Stomach (tissue), 9 donors: Measurements from ENCODE around the gene FGFRL1. TPM values are rescaled to one million over a fixed set of nuclear protein-coding genes. Genes with fewer than 3 reads are reported as not detected.

ENCODE experiments used
- DNase-seq, 2 donors: peaks; one replicate each; pipeline versions ENCODE4 v3.0.0 to v3.0.0-alpha.2; 2013 to 2019
- H3K27ac ChIP-seq, 5 donors: fragments of 200-600 bp in 4 of 5; sonication (generic) in 4 of 5; one replicate each; pipeline ENCODE4 v1.5.1; 2013 to 2019; ENCODE audit warnings: mild to moderate bottlenecking in 1 of 5, moderate library complexity in 1 of 5
- H3K27me3 ChIP-seq, 3 donors: fragments of 200-600 bp; sonication (generic); one replicate each; pipeline ENCODE4 v1.5.1; 2017 to 2019; ENCODE audit warnings: mixed run types in 1 of 3
- H3K36me3 ChIP-seq, 4 donors: fragments of 200-600 bp; sonication (generic); 1 replicate in 3 of 4; 2 replicates in 1 of 4; pipeline ENCODE4 v1.5.1; 2016 to 2019
- H3K4me1 ChIP-seq, 4 donors: fragments of 200-600 bp; sonication (generic); one replicate each; pipeline ENCODE4 v1.5.1; 2016 to 2019
- H3K4me3 ChIP-seq, 4 donors: fragments of 200-600 bp; sonication (generic) in 3 of 4; one replicate each; pipeline ENCODE4 v1.5.1; 2016 to 2019; ENCODE audit warnings: mild to moderate bottlenecking in 1 of 4
- H3K9me3 ChIP-seq, 4 donors: fragments of 200-600 bp; sonication (generic); one replicate each; pipeline ENCODE4 v1.5.1; 2016 to 2019
- CTCF ChIP-seq, 7 experiments: fragments of 450-650 bp in 4 of 7; fragments of 200-600 bp in 3 of 7; sonication (generic) in 3 of 7; IDR thresholded peaks; one replicate each; pipeline ENCODE4 v1.5.1; 2016 to 2019; ENCODE audit warnings: antibody characterized with exemption in 7 of 7, control low read depth in 2 of 7, mild to moderate bottlenecking in 1 of 7
- EP300 ChIP-seq: sonication (generic); formaldehyde crosslinking; IDR thresholded peaks from one replicate; pipeline ENCODE4 v1.6.1; 2017; ENCODE audit warnings: antibody characterized with exemption
- POLR2A ChIP-seq, 4 donors: fragments of 450-650 bp; IDR thresholded peaks; one replicate each; pipeline ENCODE4 v1.6.1; 2016; ENCODE audit warnings: antibody characterized with exemption in 4 of 4, control low read depth in 2 of 4, mild to moderate bottlenecking in 1 of 4, moderate library complexity in 1 of 4
- POLR2AphosphoS5 ChIP-seq, 3 donors: sonication (generic); formaldehyde crosslinking; IDR thresholded peaks; one replicate each; pipeline ENCODE4 v1.6.1; 2016; ENCODE audit warnings: antibody characterized with exemption in 3 of 3
- WGBS, 5 donors: extraction: QIAGEN DNeasy Blood & Tissue Kit in 3 of 5; methylation state at CpG; one replicate each; pipeline versions ENCODE4 v1.1.5 to v1.1.7; 2013 to 2018; 5-methylcytosine and 5-hydroxymethylcytosine counted together
- intact Hi-C: fragments of 100-400 bp; cut with DNase I; formaldehyde crosslinking; loops from one replicate; pipeline ENCODE4 v1.15.1; 2023; ENCODE audit warnings: low total_unique reads
- polyA plus RNA-seq, 3 donors: library from polyadenylated mRNA; stranded (reverse); fragments of 200-250 nt; gene quantifications; one replicate each; pipeline ENCODE4 v1.2.3, GENCODE V29; 2013
- total RNA-seq, 5 donors: library from RNA; depleted of rRNA; stranded (reverse); fragments of >200 nt; gene quantifications; one replicate each; pipeline versions ENCODE4 v1.1.0 to v1.2.3, GENCODE V29; 2014 to 2016
- donor health status: healthy with polysubstance abuse.
- donor health status: Bipolar disorder and iron deficiency.
- donor health status: healthy.

Gene FGFRL1
- total and polyA plus RNA-seq, 8 donors = 3.5 to 42.7 (median 9.8) TPM

- intact Hi-C loops = no loop called here
- Histone ChIP-seq H3K9me3 (no peaks in the 10 kb centered on the region), H3K36me3 (peaks cover 0 to 8% (median 0%) of the 10 kb centered on the region in 4 donors), H3K27ac (no peak overlapping the region), H3K27me3 (peaks cover 0 to 11% (median 0%) of the 10 kb centered on the region in 3 donors), H3K4me1 (peaks cover 13 to 48% (median 35%) of the 10 kb centered on the region in 4 donors), H3K4me3 (no peak overlapping the region)
- WGBS, 5 donors = 71 to 91% (median 89%) methylated on average over 1 to 10 of the region's 10 CpGs
- TF ChIP-seq POLR2A (IDR thresholded peaks at IDR 0.05) (no peak), EP300 (no peak), POLR2AphosphoS5 (IDR thresholded peaks at IDR 0.05) (no peak), CTCF (IDR thresholded peaks at IDR 0.05) (no peak)
- DNase-seq = no peak
Observed at GRCh38 chr4:1015746-1016145, 4.3 kb downstream of the FGFRL1 start.

- H3K36me3 ChIP-seq = peaks cover 0 to 10% (median 1%) of the 10 kb centered on the region in 4 donors
- intact Hi-C loops = no loop called here
- H3K9me3 ChIP-seq = no peaks in the 10 kb centered on the region
- H3K27me3 ChIP-seq = peaks cover 0 to 4% (median 0%) of the 10 kb centered on the region in 3 donors
- no peak for DNase-seq
- H3K27ac ChIP-seq = no peak overlapping the region
- H3K4me1 ChIP-seq = peaks cover 6 to 41% (median 33%) of the 10 kb centered on the region in 4 donors
- WGBS, 5 donors = 75 to 87% (median 79%) methylated on average over 3 to 16 of the region's 16 CpGs
- TF ChIP-seq CTCF (IDR thresholded peaks at IDR 0.05) (no peak), POLR2A (IDR thresholded peaks at IDR 0.05) (no peak), POLR2AphosphoS5 (IDR thresholded peaks at IDR 0.05) (no peak), EP300 (no peak)
- no peak overlapping the region for H3K4me3 ChIP-seq
Observed at GRCh38 chr4:1017211-1017610, 5.8 kb downstream of the FGFRL1 start.

GRCh38 chr4:1017706-1018105 lies 6.3 kb downstream of the FGFRL1 start:
- peaks cover 1 to 41% (median 31%) of the 10 kb centered on the region in 4 donors for H3K4me1 ChIP-seq
- intact Hi-C loops = no loop called here
- H3K9me3 ChIP-seq = no peaks in the 10 kb centered on the region
- no peaks in the 10 kb centered on the region for H3K27me3 ChIP-seq
- 78 to 93% (median 83%) methylated on average over 13 to 15 of the region's 15 CpGs for WGBS, 5 donors
- TF ChIP-seq EP300 = no peak
- TF ChIP-seq CTCF (IDR thresholded peaks at IDR 0.05) = no peak
- no peak for DNase-seq
- peaks cover 0 to 15% (median 5%) of the 10 kb centered on the region in 4 donors for H3K36me3 ChIP-seq
- H3K27ac ChIP-seq = no peak overlapping the region
- no peak overlapping the region for H3K4me3 ChIP-seq

GRCh38 chr4:1018147-1019020 lies 7.0 kb downstream of the FGFRL1 start:
- peaks cover 0 to 19% (median 9%) of the 10 kb centered on the region in 4 donors for H3K36me3 ChIP-seq
- no peak overlapping the region for H3K4me3 ChIP-seq
- H3K27ac ChIP-seq = no peak overlapping the region
- no peaks in the 10 kb centered on the region for H3K9me3 ChIP-seq
- DNase-seq = no peak
- TF ChIP-seq EP300 = no peak
- no peak for TF ChIP-seq CTCF (IDR thresholded peaks at IDR 0.05)
- TF ChIP-seq POLR2AphosphoS5 (IDR thresholded peaks at IDR 0.05) = no peak
- TF ChIP-seq POLR2A (IDR thresholded peaks at IDR 0.05) = no peak
- H3K27me3 ChIP-seq = no peaks in the 10 kb centered on the region
- 68 to 80% (median 73%) methylated on average over 14 to 29 of the region's 29 CpGs for WGBS, 5 donors
- intact Hi-C loops = no loop called here
- H3K4me1 ChIP-seq = peaks cover 0 to 35% (median 24%) of the 10 kb centered on the region in 4 donors
